SKM-1 (cell line): ENCODE data around the gene KSR2.
A peak's percentile ranks its signal among the peaks of the same experiment; 100 is the strongest.
"Not testable (repeated sequence)": the region's sequence is repeated elsewhere in the genome, so short reads cannot be mapped to it uniquely, and the experiment has no call there.

Experiments
- DNase-seq: peaks from one replicate; lab custom pipeline; 2025; ENCODE audit not compliant: unreplicated experiment; lab: John Stamatoyannopoulos, UW

KSR2 gene

DNA sequence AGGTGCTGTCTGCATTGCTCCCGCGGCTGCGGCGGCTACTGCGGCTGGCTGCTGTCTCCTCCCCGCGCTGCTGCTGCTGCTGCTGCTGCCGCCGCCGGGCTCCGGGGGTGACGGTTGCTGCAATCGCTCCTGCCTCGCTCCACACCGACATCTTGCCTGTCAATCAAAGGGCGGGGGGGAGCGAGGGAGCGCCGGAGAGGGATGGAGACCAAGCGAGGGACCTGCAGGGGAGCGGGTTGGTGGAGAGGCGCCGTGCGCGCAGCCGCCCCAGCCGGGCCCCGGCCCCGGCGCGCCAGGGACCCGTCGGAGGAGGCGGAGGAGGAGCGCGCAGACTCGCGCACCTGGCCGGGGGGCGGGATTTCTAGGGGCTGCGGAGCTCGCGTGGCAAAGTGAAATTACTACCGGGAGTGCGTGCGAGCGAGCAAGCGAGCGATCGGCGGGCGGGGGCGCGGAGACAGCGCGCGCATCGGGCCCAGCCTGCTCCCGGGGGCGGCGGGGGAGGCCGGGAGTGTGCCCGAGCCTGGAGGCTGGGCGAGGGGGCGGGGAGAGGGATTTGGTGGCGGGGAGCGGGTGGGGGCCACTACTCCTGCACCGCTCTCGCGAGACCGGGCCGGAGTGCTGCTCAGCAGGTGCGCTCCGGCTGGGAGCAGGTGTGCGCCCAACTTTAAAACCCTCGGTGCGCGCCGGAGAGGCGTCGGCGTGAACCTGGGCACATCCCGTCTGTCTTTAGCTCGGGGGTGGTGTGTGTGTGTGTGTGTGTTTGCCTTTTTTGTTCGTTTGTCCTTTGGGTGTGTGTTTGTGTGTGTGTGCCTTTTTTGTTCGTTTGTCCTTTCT is at the start of gene KSR2:
Gene KSR2, minus strand, starts transcription at position 165 of the 834 bp plus-strand sequence. CDS start 735 bp downstream, outside the sequence.
- no peak for DNase-seq

DNA sequence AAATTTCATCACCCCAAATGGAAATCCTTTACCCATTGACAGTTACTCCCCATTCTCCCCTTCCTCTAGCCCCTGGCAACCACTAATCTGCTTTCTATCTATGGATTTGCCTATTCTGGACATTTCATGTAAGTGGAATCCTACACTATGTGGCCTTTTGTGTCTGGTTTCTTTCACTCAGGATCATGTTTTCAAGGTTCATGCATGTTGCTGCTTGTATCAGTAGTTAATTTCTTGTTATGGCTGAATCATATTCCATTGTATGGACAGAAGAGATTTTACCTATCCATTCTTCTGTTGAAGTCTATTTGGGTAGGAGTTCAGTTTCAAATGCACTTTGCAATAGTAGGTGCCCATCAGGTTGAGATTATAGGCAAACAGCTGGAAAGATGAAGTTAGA is 49.1 kb upstream of the KSR2 start:
- DNase-seq, result no peak

DNA sequence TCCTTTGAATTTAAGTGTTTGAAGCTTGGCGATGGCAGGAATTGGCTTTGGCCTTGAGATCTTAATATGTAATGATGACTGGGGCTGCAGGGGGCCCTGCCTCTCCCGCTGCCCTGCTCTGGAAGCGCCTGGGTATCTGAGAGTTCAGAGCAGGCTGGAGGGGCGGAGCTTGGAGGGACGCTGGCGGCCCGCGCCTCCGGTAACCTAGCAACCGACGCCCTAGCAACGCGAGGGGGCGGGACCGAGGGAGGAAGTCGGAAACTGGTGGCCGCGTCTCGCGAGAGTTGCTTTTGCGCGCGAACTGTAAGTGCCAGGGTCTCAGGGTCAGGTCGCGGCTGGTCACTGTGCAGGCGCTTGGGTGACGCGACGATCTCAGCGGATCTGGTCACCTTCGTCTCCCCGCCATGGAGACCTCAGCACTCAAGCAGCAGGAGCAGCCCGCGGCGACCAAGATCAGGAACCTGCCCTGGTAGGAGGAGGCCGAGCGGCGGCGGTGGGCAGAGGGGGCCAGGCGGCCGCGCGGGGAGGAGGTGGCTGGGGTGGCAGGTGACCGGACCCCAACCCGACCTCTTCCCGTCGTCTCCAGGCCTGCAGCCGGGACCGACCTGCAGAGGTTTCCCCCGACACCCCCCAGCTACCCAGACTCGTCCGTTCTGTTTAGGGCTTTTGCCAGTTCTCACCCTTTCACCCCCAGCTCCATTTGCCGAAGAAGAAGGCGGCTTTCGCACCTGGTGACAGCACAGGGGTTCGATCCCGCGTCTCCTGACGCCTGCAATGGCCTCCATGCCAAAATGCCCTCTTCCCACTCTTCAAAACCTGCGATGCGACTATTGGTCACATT is 47.9 kb upstream of the KSR2 start, which contains the start of gene RFC5:
Gene RFC5, plus strand, starts transcription at position 280 of the 841 bp plus-strand sequence. Its CDS starts 125 bp downstream, at position 405.
- peak; percentile 39 for DNase-seq

DNA sequence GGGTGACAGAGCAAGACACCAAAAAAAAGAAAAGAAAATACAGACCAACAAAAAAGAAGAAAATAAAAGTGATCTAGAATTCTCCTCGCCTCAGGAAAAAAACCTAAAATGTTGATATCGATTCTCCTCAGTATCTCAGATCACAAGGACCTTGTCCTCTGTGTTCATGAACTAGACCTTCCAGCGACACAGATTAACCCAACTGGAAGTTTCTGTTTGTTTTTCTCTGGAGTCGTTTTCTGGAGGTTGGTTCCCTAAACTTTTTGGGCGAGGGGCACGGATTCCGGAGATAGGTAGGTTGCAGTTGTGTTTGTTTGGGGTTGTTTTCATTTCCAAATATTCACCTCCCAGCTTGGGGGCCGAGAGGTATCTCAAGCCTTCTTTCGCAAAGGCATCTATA is 47.2 kb upstream of the KSR2 start:
- no peak for DNase-seq

DNA sequence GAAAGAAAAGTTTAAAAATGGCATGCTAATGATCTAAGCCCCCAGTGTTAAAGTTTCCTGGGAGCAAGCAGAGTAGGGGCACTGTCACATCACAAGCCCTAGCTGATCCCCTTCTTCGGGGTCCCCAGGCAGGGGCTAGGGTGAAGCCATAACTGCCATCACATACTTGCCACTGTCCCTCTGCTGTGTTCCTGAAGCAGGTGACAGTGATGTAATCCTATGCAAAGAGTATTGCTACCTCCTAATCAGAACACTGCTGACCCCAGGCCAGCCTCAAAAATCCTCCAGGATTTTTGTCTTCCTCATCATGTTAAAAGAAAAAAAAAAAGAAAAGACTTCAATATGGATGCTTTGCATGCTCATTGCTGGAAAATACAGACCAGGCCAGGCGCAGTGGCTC is 46.5 kb upstream of the KSR2 start:
- DNase-seq, result no peak

DNA sequence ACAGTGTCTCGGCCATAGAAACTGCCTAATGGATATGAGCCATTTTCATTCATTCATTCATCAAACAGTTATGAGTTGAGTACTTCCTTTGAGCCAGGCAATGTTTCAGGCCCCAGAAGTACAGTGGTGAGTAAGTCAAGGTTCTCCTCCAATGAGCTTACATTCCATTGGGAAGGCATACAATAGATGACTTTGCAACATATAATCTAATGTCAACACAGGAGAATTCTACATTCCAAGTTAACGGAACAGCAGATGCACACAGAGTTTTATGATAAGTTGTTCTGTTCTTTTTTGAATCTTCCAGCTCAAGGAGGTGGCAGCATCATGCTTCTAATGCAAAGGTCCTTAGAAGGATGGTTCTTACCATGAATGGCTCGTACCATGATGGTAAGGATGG is 44.5 kb upstream of the KSR2 start:
- DNase-seq, result no peak

DNA sequence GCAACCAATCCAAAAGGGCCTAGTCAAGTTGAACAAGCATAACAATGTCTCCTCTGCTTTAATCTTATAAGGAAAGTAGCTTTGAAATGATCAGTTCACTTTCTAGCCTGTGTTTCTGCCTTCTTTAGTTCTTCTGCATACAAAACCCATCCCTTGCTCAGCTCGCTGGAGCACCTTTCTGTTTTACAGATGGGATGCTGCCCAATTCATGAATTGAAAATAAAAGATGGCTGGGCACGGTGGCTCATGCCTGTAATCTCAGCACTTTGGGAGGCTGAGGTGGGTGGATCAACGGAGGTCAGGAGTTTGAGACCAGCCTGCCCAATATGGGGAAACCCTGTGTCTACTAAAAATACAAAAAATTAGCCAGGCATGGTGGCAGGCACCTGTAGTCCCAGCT is 43.2 kb upstream of the KSR2 start:
- no peak for DNase-seq

DNA sequence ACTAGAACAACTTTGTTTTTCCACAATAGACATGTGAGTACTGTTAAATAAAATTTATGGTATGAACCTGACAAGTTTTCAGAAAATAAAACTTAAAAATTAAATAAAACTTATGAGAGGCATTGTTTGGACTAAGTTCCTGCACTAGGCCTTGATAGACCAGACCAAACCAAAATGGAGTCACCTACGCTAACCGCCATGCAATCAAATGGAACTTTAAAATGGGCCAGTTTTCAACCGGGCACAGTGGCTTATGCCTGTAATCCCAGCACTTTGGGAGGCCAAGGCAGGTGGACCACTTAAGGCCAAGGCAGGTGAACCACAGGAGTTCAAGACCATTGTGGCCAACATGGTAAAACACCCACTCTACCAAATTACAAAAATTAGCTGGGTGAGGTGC is 42.6 kb upstream of the KSR2 start:
- DNase-seq, result no peak

DNA sequence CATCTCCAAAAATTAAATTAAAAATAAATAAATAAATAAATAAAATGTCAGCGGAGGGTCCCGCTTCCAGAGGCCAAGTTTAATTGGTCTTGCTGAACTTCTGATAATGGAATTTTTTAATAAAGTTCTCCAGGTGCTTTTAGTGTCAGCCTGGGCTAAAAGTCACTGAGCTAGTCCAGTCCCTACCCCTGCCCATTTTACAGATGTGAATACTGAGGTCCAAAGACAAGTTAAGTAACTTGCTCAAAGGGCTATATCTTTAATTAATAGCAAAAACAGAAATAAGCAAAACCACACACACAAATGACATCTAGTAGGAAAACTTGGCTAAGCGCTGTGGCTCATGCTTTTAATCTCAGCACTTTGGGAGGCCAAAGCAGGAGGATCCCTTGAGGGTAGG is 42.1 kb upstream of the KSR2 start:
- no peak for DNase-seq

DNA sequence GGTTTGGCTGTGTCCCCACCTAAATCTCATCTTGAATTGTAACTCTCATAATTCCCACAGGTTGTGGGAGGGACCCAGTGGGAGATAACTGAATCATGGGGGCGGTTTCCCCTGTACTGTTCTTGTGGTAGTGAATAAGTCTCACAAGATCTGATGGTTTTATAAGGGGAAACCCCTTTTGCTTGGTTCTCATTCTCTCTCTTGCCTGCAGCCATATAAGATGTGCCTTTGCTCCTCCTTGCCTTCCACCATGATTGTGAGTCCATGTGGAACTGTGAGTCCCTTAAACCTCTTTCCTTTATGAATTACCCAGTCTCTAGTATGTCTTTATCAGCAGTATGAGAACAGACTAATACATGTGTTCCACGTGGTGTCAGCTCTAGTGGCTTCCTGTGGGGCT is 31.0 kb upstream of the KSR2 start:
- DNase-seq, result not testable (repeated sequence)

DNA sequence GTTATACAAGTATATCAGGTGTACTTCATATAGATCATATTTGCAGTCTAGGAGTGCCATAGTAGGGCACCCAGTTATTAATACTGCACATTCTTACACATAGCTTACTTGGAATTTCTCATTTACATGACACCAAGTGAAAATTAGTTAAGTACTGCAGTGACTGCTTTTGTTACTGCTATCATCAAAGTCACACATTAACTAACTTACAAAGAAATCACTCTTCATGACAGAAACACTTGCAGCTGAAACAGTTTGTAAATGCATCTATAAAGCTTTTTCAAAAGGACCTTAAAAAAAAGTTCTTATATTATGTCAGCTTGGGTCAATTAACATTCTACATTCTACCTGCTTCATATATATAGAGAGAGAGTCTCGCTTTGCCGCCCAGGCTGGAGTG is 29.9 kb upstream of the KSR2 start:
- DNase-seq, result no peak

DNA sequence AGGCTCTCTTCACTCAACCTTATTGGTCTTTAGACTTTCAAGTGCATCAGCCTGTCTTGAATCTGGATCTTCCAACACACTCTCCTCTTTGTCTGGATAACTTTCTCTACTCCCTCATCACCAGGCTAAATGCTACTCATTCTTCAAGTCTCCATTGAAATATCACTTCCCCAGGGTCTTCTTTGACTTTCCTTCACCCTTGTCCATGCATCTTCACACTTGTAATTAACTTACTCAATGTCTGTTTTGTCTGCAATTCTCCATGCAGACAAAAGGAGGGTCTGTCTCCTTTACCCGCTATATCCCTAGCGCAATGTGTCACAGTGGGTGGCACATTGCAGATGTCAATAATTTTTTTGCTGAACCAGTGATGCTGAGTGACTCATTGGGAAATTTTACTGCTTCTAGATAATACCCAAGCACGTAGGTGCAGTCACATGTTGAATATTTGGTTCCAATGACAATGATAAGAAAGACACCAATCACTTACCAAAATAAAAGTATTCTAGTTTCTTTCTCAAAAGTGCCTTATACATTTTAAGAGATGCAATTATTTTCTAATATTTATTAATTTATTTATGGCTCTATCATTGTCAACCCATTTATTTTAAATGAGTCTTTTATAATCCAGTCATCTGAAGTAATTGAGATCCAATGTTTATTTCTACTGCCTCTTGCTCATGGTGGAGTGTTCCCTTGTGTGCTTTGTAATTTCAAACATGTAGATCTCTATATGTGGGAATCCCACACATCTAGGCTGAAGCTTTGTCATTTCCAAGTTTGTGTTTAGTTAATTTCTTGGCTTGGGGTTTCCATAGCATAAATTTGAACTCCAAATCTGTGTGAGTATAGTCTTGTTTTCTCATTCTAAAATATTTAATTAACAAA is 26.0 kb upstream of the KSR2 start:
- DNase-seq, result no peak

DNA sequence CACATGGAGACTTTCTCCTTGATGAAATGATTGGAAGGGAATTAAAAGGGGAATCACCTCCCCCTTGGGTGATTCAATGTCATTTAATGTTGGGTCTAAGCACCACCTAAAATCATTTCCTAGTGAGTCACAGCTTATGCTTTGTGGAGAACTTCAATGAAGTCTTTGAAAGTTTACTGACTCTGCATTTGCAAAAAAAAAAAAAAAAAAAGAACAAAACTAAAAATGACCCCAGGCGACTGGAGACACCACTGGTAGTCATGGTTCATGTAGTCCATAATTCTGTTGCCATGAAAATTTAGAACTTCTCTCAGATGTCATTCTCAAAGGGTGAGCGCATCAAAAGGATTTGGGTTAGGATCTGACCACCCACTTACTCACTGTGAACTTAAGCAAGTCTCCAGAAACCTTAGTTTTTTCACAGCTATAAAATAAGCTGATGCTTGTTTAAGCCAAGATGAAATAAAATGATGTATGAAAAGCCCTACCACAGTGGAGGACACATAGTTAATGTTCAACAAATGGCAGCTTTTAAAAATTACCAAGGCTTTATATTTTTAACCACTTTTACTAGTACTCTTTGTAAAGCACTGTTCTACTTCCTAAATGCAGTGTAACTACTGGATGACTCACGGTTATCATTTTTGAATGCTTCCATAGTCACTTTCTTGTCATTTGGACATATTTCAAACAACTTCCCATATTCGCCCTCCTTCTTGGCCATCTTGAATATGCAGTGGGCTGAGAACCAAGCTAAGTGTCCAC is 18.1 kb upstream of the KSR2 start:
- DNase-seq, result no peak

DNA sequence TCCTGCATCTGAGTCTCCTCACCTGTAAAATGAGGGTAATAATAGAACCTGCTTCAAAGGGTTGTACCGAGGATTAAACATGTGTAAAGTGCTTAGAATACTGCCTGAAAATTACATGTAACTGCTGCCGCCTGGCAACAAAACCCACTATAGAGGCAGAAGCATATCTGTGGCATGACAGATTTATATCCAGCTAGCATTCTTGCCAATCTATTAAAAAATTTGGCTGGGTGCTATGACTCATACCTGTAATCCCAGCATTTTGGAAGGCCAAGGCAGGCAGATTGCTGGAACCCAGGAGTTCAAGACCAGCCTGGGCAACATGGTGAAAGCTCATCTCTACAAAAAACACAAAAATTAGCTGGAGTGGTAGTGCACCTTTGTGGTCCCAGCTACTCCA is 16.4 kb upstream of the KSR2 start:
- no peak for DNase-seq

DNA sequence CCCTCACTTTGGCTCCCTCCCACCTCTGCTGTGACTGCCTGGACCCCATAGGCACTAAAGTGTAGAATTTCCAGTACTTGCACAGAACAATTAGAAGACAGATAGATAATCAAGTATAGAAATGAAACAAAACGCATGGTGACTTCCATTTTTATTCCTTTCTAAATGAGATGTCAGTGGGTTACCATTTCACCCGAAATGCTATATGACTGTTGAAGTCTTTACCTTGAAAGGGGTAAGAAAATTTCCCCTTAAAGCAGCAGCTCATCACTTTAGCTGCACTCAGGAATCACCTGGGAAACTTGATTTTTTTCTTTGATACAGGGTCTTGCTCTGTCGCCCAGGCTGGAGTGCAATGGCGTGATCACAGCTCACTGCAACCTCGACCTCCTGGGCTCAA is 12.5 kb upstream of the KSR2 start:
- no peak for DNase-seq

DNA sequence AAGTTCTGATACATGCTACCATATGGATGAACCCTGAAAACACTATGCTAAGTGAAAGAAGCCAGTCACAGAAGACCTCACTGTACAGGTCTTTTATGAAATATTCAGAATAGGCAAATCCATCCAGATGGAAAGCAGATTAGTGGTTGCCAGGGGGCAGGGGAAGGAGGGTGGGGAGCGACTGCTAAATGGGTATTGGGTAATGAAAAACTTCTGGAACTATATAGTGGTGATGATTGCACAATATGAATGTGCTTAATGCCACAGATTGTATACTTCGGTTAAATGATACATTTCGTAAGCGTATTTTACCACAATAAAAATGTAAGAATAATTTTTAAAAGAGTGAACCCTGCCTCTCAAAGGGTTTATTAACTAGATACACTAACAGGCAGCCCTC is 11.8 kb upstream of the KSR2 start:
- DNase-seq, result no peak

DNA sequence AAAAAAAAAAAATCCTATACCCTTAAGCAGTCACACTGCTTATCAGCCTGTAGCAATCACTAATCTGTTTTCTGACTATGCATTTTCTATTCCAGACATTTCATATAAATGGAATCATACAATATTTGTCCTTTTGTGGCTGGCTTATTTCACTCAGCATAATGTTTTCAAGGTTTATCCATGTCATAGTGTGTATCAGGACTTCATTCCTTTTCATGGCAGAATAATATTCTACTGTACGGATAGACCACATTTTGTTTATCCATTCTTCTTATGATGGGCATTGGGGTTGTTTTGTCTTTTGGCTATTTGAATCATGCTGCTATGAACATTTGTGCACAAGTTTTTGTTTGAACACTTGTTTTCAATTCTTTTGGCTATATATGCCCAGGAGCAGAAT is 8.6 kb upstream of the KSR2 start:
- no peak for DNase-seq

DNA sequence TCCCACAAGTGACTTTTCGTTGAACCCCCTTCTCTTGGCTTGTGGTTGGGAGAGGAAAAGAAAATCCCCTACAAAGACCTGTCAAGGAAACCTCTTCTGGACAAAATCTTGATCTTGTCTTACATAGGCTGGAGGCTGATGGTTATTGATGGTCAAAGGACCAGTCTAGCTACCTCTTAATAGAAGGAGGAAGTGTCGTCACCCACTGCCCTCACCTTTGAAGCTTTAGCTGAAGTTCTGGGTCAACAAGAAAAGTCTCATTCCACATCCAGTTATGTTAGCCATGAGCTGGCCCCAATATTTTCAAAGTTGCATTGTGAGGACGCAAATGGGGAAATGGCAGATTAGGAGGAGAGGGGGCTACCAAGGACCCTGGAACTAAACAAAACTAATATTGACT is 6.2 kb upstream of the KSR2 start:
- DNase-seq, result no peak

DNA sequence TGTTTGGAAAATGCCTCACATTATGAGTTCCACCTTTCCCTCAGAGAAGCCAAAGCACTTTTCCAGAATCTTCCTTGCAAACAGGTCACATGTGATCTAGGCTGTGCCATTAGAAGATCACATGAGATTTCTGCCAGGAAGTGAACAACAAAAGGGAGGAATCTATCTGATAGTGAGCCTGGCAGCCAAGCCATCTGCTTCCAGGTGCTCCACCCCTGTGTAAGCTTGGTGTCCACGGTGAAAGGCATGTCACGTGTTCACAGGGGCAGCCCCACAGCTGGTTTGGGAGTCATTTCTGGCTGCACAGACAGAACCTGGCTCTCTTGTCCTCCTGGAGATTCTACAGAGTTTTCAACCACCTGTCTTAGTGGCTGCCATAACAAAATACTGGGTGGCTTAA is 3.5 kb upstream of the KSR2 start:
- DNase-seq, result no peak

DNA sequence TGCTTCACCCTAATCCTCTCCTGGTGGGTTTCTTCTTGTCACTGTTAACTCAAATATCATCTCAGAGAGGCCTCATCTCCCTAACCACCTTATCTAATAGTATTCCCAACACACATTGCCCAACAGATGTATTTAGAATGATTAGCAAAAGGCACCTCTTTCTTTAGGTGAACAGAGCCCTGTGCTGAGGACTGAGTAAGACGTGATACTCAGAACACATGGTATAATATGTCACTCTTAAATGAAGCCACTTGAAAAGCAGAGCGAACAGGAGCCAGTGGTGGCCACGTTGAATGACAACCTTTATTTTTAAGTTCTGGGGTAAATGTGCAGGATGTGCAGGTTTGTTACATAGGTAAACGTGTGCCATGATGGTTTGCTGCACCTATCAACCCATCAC is 1.5 kb upstream of the KSR2 start:
- DNase-seq, result no peak
